NAMALWA (cell line): Measurements from ENCODE around the gene RAB7A.

ENCODE experiments used
- DNase-seq: peaks from one replicate; pipeline ENCODE4 v3.0.0-alpha.2; 2015; ENCODE audit warnings: low spot score

RAB7A gene

DNA sequence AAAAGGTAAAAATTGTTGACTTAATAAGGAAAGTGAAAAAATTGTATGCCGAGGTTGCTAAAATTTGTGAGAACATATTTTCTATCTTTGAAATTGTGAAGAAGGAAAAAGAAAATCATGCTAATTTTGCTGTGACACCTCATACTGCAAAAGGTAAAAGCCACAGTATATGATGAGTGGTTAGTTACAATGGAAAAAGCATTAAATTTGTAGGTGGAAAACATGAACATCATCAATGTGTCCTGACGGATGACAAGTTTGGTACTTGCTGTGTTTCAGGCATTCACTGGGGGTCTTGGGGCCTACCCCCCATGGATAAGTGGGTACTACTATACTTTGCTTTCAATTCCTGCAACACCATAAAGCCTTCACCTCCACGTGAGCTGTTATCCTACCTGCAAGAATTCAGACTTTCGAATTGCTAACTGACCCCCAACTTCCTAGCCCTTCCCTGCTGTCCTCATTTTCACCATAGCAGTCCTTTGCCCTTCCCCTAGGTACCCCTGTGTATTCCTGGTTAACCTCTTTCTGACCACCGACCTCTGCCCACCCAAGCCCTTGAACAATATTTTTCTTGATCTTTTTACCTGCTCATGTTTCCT lies 62.4 kb downstream of the RAB7A start:
- DNase-seq, result no peak

- no peak for DNase-seq
Observed at GRCh38 chr3:128794067-128794768, 68.2 kb downstream of the RAB7A start.

GRCh38 chr3:128794770-128795649 lies 69.0 kb downstream of the RAB7A start:
- peak; percentile 86 for DNase-seq

- DNase-seq, result no peak
Observed at GRCh38 chr3:128799653-128800052, 73.7 kb downstream of the RAB7A start.

GRCh38 chr3:128800241-128801187 lies 74.5 kb downstream of the RAB7A start:
- DNase-seq, result no peak

GRCh38 chr3:128801779-128802380 lies 75.9 kb downstream of the RAB7A start:
- no peak for DNase-seq

DNA sequence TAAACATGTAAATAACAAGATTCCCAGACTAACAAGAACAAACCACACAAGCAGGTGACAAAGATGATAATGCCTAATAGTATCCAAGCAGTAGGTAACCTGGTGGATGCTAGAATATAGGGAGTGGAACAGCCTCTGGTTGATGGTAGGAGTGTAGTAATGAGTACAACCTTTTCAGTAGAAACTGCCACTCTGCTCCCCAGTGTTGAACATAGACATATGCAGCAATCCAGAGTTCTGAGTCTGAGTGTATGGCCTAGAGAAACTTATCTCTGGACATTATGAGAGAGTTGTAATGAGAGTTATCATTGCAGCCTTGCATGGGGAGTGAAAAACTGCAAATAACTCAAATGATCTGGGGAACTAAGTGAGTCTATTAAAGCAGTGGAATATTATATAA lies 77.3 kb downstream of the RAB7A start:
- DNase-seq, result no peak

DNA sequence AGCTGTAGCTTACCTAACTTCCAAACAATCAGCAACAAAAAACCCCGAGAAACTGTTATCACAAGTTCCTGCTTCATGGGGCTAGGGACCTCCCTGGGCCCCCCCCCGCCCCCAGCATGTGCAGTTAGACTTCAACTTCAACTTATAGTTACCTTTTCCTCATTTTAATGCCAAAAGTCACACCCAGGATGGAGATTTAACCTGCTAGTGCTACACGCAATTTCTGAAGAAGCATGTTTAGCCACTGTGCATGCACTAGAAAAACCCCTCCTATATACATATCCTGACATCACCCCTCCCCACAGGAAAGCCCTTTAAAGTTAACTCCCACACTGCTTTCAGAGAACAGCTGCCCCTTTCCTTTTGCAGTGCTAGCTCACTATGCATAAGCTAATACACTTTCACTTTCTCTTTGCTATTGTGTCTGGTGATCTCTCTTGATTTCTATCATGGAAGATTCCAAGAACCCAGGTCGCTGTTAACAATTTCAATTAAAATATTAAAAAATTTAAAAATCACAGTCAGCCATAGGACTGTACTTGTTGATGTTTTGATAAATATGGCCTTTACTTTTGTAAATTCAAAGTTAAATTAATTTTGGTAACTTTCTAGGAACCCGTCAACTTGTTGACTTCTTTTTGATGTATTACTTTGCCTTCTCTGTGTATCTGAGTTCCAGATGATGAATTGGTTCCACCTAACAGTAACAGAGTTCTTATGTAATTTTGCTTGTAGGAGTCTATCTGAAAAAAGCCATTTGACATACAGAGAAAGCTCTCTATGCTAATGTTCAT lies 78.2 kb downstream of the RAB7A start:
- peak; percentile 85 for DNase-seq

- DNase-seq, result no peak
Observed at GRCh38 chr3:128804811-128805155, 78.8 kb downstream of the RAB7A start.

GRCh38 chr3:128805772-128806171 lies 79.8 kb downstream of the RAB7A start:
- no peak for DNase-seq

- no peak for DNase-seq
Observed at GRCh38 chr3:128806588-128806987, 80.6 kb downstream of the RAB7A start.

- no peak for DNase-seq
Observed at GRCh38 chr3:128807186-128807830, 81.3 kb downstream of the RAB7A start.

DNA sequence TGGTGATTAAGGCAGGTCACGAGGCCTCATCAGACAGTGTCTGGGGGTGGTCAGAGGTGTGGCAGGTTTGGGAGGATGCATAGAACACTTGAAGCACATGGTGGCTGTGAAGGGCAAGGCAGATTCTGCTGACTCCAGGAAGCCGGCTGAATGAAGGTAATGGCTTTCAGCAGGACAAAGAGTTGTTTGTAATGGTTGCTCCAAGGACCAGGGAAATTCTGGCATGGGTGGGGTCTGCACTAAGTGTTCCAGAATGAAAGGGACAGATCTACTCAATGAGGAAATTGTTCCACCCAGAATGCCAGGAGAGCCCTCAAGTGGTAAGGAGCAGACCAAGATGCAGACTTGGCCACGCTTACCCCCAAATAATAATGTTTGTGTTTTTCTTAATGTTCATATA lies 82.7 kb downstream of the RAB7A start:
- no peak for DNase-seq

DNA sequence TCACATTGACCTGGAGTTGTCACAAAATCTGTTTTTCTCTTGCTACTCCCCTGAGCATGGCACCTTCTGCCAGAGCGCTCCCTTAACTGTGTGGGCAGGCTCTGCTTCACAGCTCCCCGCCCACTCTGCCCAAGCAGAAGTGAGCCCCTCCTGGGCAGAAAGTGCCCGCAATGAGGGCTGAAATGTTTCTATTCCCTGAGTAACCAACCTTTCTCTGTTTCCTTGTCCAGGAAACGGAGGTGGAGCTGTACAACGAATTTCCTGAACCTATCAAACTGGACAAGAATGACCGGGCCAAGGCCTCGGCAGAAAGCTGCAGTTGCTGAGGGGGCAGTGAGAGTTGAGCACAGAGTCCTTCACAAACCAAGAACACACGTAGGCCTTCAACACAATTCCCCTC lies 87.1 kb downstream of the RAB7A start:
- DNase-seq, result no peak

DNA sequence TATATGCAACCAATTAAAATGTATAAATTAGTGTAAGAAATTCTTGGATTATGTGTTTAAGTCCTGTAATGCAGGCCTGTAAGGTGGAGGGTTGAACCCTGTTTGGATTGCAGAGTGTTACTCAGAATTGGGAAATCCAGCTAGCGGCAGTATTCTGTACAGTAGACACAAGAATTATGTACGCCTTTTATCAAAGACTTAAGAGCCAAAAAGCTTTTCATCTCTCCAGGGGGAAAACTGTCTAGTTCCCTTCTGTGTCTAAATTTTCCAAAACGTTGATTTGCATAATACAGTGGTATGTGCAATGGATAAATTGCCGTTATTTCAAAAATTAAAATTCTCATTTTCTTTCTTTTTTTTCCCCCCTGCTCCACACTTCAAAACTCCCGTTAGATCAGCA lies 88.1 kb downstream of the RAB7A start:
- no peak for DNase-seq

DNA sequence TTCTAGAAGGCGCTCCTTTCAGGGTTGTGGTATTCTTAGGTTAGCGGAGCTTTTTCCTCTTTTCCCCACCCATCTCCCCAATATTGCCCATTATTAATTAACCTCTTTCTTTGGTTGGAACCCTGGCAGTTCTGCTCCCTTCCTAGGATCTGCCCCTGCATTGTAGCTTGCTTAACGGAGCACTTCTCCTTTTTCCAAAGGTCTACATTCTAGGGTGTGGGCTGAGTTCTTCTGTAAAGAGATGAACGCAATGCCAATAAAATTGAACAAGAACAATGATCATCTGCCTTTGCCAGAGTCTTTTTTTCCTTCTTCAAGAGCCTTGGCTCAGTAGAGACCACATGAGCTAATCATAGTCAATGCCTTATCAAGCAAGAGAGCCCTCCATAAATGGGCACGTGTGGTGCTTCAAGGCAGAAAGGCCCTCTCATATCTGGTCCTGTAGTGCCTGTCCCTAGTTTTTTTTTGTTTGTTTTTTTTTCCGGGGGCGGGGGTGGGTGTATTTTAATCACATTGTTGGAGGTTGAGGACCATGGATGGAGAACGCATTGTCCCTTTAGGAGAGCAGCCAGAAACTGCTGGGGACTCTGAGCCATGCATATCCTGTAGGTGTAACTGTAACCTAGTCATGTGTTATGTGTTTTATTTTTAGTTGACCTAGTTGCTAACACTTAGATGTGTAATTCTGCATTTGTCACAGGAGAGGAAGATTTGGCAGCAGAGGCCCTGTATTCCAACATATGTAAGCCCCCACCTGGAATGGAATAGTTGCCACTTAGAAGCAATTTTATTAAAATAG lies 88.7 kb downstream of the RAB7A start:
- no peak for DNase-seq

- DNase-seq, result no peak
Observed at GRCh38 chr3:128815318-128816064, 89.5 kb downstream of the RAB7A start.

DNA sequence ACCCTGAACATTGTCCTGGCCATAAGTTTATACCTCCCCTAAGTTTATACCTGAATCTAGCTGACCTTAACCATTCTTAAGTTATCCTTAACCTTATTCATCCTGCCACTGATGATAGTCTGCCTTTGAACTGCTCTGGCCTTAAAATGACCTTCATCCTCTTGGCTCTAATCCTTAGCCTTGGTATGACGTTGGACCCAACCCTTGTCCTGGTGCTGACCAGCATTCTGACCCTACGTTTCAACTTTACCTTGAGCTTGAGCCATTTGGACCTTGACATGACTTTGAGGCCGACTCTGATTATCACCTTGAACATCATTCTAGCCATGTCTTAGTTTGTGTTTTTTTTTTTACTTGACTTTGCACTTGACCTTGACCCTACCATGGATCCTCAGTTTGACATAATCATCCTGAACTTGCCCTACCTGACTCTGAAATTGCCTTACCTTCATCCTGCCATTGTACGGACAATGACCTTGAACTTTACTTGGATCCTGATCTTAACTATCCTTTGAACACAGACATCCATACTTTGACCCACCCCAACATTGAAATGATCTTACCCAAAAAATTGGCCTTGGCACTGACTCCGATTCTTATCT lies 92.3 kb downstream of the RAB7A start:
- no peak for DNase-seq
